Measurements from ENCODE around the gene C11orf21. TPM values are rescaled to one million over a fixed set of nuclear protein-coding genes. Genes with fewer than 3 reads are reported as not detected.

C11orf21 gene
- total RNA-seq, 1 donor from 2014 or later: not detected

- Histone ChIP-seq H3K4me3 (ENCODE audit: insufficient read depth, low read depth, low read length) (no peak overlapping the region), H3K4me2 (ENCODE audit: low read length) (no peak overlapping the region), H3K27ac (ENCODE audit: low read depth, low read length) (no peak overlapping the region), H3K27me3 (ENCODE audit: insufficient read depth, low read length) (peaks cover 6% of the 10 kb centered on the region), H3K79me2 (ENCODE audit: insufficient read depth, low read length) (no peaks in the 10 kb centered on the region), H2AFZ (ENCODE audit: low read depth, low read length) (no peak overlapping the region), H4K20me1 (ENCODE audit: insufficient read depth, low read length) (no peaks in the 10 kb centered on the region), H3K9ac (ENCODE audit: low read length) (no peak overlapping the region), H3K9me3 (ENCODE audit: insufficient read depth, low read depth, low read length) (peaks cover 7% of the 10 kb centered on the region), H3K4me1 (ENCODE audit: insufficient read depth, low read length) (no peaks in the 10 kb centered on the region), H3K36me3 (ENCODE audit: insufficient read depth, low read length) (no peaks in the 10 kb centered on the region)
- peaks cover 4% of the 10 kb centered on the region for H3K36me3 Mint-ChIP-seq (ENCODE audit: low read depth, unreplicated experiment)
- TF ChIP-seq EZH2 (IDR thresholded peaks at IDR 0.05; ENCODE audit: insufficient read depth, low read length): no peak
- no peak for TF ChIP-seq CTCF (IDR thresholded peaks at IDR 0.05; ENCODE audit: insufficient read depth, low read depth, low read length)
- peaks cover 14% of the 10 kb centered on the region for H3K9me3 Mint-ChIP-seq (ENCODE audit: unreplicated experiment)
- H3K4me1 Mint-ChIP-seq (ENCODE audit: low read depth, unreplicated experiment): no peaks in the 10 kb centered on the region
- no peak for FAIRE-seq
- no peak overlapping the region for H3K4me3 Mint-ChIP-seq (ENCODE audit: unreplicated experiment)
- no peak overlapping the region for H3K27ac Mint-ChIP-seq (ENCODE audit: unreplicated experiment)
- DNase-seq (ENCODE audit: low read depth): no peak
- peaks cover 21% of the 10 kb centered on the region for H3K27me3 Mint-ChIP-seq (ENCODE audit: low read depth, unreplicated experiment)
Observed at GRCh38 chr11:2328656-2329354, 27.1 kb upstream of the C11orf21 start.

GRCh38 chr11:2328021-2328420 is 26.3 kb upstream of the C11orf21 start:
- H3K27ac ChIP-seq (ENCODE audit: low read depth, low read length): no peak overlapping the region
- FAIRE-seq (no peak), DNase-seq (ENCODE audit: low read depth) (no peak)
- no peaks in the 10 kb centered on the region for H4K20me1 ChIP-seq (ENCODE audit: insufficient read depth, low read length)
- no peaks in the 10 kb centered on the region for H3K4me1 Mint-ChIP-seq (ENCODE audit: low read depth, unreplicated experiment)
- H3K9me3 Mint-ChIP-seq (ENCODE audit: unreplicated experiment): peaks cover 15% of the 10 kb centered on the region
- no peak overlapping the region for H3K4me2 ChIP-seq (ENCODE audit: low read length)
- no peak overlapping the region for H2AFZ ChIP-seq (ENCODE audit: low read depth, low read length)
- H3K4me1 ChIP-seq (ENCODE audit: insufficient read depth, low read length): no peaks in the 10 kb centered on the region
- peaks cover 7% of the 10 kb centered on the region for H3K9me3 ChIP-seq (ENCODE audit: insufficient read depth, low read depth, low read length)
- peaks cover 23% of the 10 kb centered on the region for H3K27me3 Mint-ChIP-seq (ENCODE audit: low read depth, unreplicated experiment)
- H3K4me3 Mint-ChIP-seq (ENCODE audit: unreplicated experiment): no peak overlapping the region
- no peak for TF ChIP-seq EZH2 (IDR thresholded peaks at IDR 0.05; ENCODE audit: insufficient read depth, low read length)
- TF ChIP-seq CTCF (IDR thresholded peaks at IDR 0.05; ENCODE audit: insufficient read depth, low read depth, low read length): no peak
- no peak overlapping the region for H3K9ac ChIP-seq (ENCODE audit: low read length)
- H3K27ac Mint-ChIP-seq (ENCODE audit: unreplicated experiment): no peak overlapping the region
- H3K36me3 Mint-ChIP-seq (ENCODE audit: low read depth, unreplicated experiment): peaks cover 4% of the 10 kb centered on the region
- H3K27me3 ChIP-seq (ENCODE audit: insufficient read depth, low read length): peaks cover 6% of the 10 kb centered on the region
- no peaks in the 10 kb centered on the region for H3K79me2 ChIP-seq (ENCODE audit: insufficient read depth, low read length)
- H3K4me3 ChIP-seq (ENCODE audit: insufficient read depth, low read depth, low read length): no peak overlapping the region
- H3K36me3 ChIP-seq (ENCODE audit: insufficient read depth, low read length): no peaks in the 10 kb centered on the region

- Histone ChIP-seq H3K4me2 (ENCODE audit: low read length) (no peak overlapping the region), H3K27ac (ENCODE audit: low read depth, low read length) (no peak overlapping the region), H3K9me3 (ENCODE audit: insufficient read depth, low read depth, low read length) (peaks cover 7% of the 10 kb centered on the region), H3K4me1 (ENCODE audit: insufficient read depth, low read length) (no peaks in the 10 kb centered on the region), H2AFZ (ENCODE audit: low read depth, low read length) (no peak overlapping the region), H3K4me3 (ENCODE audit: insufficient read depth, low read depth, low read length) (no peak overlapping the region), H3K79me2 (ENCODE audit: insufficient read depth, low read length) (no peaks in the 10 kb centered on the region), H3K9ac (ENCODE audit: low read length) (no peak overlapping the region), H3K36me3 (ENCODE audit: insufficient read depth, low read length) (no peaks in the 10 kb centered on the region), H3K27me3 (ENCODE audit: insufficient read depth, low read length) (peaks cover 6% of the 10 kb centered on the region), H4K20me1 (ENCODE audit: insufficient read depth, low read length) (no peaks in the 10 kb centered on the region)
- FAIRE-seq: no peak
- Mint-ChIP-seq H3K9me3 (ENCODE audit: unreplicated experiment) (peaks cover 21% of the 10 kb centered on the region), H3K4me3 (ENCODE audit: unreplicated experiment) (no peak overlapping the region), H3K4me1 (ENCODE audit: low read depth, unreplicated experiment) (no peaks in the 10 kb centered on the region), H3K27me3 (ENCODE audit: low read depth, unreplicated experiment) (peaks cover 28% of the 10 kb centered on the region), H3K36me3 (ENCODE audit: low read depth, unreplicated experiment) (peaks cover 4% of the 10 kb centered on the region), H3K27ac (ENCODE audit: unreplicated experiment) (no peak overlapping the region)
- TF ChIP-seq EZH2 (IDR thresholded peaks at IDR 0.05; ENCODE audit: insufficient read depth, low read length): no peak
- TF ChIP-seq CTCF (IDR thresholded peaks at IDR 0.05; ENCODE audit: insufficient read depth, low read depth, low read length): no peak
- no peak for DNase-seq (ENCODE audit: low read depth)
Observed at GRCh38 chr11:2327032-2327431, 25.3 kb upstream of the C11orf21 start.

Measured in astrocyte (in vitro differentiated cells and primary cell).